A549 (cell line): ENCODE results near the gene OR10S1. TPM values are rescaled to one million over a fixed set of nuclear protein-coding genes. Genes with fewer than 3 reads are reported as not detected.

ENCODE experiments used
- ATAC-seq, 2 experiments: fragments of 200-7000 bp in 1 of 2; fragments of >200 bp in 1 of 2; cut with Nextera tagmentation in 1 of 2; cut with Tn5 transposase in 1 of 2; 3 replicates each; pipeline versions ENCODE4 v1.8.0 to v1.9.1; 2018 to 2020; ENCODE audit warnings: mild to moderate bottlenecking in 1 of 2, moderate library complexity in 1 of 2
- CTCF ChIA-PET: fragments of 300-600 bp; sonication (Branson Sonifier 250); formaldehyde crosslinking; extraction: SDS; loops from one replicate; lab custom pipeline; 2021; ENCODE audit warnings: antibody characterized with exemption, inconsistent platforms; lab: Yijun Ruan, JAX
- POLR2A ChIA-PET: fragments of 350-600 bp; formaldehyde crosslinking; extraction: SDS; loops from one replicate; lab custom pipeline; 2021; ENCODE audit warnings: antibody characterized with exemption, inconsistent platforms; lab: Yijun Ruan, JAX
- DNase-seq, 2 experiments: peaks; one replicate each; pipeline versions ENCODE4 v3.0.0 to v3.0.0-alpha.2; 2011 to 2016; ENCODE audit warnings: low read depth in 1 of 2, low spot score in 1 of 2
- FAIRE-seq: peaks from 2 replicates; lab custom pipeline; 2011; peaks lifted over from hg19 to GRCh38; lab: Jason Lieb, UNC
- H3K27ac ChIP-seq, 2 experiments: fragments of >200 bp; sonication (Bioruptor Twin); formaldehyde crosslinking; 3 replicates each; pipeline ENCODE4 v1.5.1; 2016 to 2017
- H3K4me1 ChIP-seq: fragments of >200 bp; sonication (Bioruptor Twin); formaldehyde crosslinking; 3 replicates; pipeline ENCODE4 v1.6.1; 2016
- H3K4me2 ChIP-seq: fragments of >200 bp; sonication (Bioruptor Twin); formaldehyde crosslinking; 3 replicates; pipeline ENCODE4 v1.6.1; 2016
- H3K4me3 ChIP-seq: fragments of >200 bp; sonication (Bioruptor Twin); formaldehyde crosslinking; 3 replicates; pipeline ENCODE4 v1.5.1; 2016
- H3K9me3 ChIP-seq: fragments of >200 bp; sonication (Bioruptor Twin); formaldehyde crosslinking; 3 replicates; pipeline ENCODE4 v1.6.1; 2016
- ATOH8 ChIP-seq: fragments of 250-450 bp; sonication (Bioruptor Pico); IDR thresholded peaks from 2 replicates; pipeline ENCODE4 v1.5.0; 2020; ENCODE audit warnings: low read depth, mild to moderate bottlenecking, moderate library complexity
- CBX2 ChIP-seq: fragments of 200-600 bp; sonication (generic); IDR thresholded peaks from 2 replicates; pipeline ENCODE4 v1.6.1; 2016; ENCODE audit warnings: low read depth, mild to moderate bottlenecking, borderline replicate concordance
- CEBPB ChIP-seq, 2 experiments: fragments of >200 bp in 1 of 2; sonication (Bioruptor Twin) in 1 of 2; formaldehyde crosslinking in 1 of 2; IDR thresholded peaks; 2 replicates each; pipeline ENCODE4 v1.6.1; 2012 to 2016
- CHD2 ChIP-seq: fragments of 150-350 bp; IDR thresholded peaks from 2 replicates; pipeline ENCODE4 v1.6.1; 2014; ENCODE audit warnings: low read length; ENCODE audit not compliant: partially characterized antibody
- EHF ChIP-seq: fragments of 250-450 bp; sonication (Bioruptor Pico); IDR thresholded peaks from 2 replicates; pipeline ENCODE4 v1.5.0; 2020; ENCODE audit warnings: mild to moderate bottlenecking
- ESRRA ChIP-seq: fragments of 150-350 bp; IDR thresholded peaks from 2 replicates; pipeline ENCODE4 v1.6.1; 2014; ENCODE audit warnings: mild to moderate bottlenecking, low read length, borderline replicate concordance
- FOSB ChIP-seq: fragments of 250-450 bp; sonication (Bioruptor Pico); IDR thresholded peaks from 2 replicates; pipeline ENCODE4 v1.5.0; 2020; ENCODE audit warnings: mild to moderate bottlenecking, moderate library complexity
- FOXS1 ChIP-seq: fragments of 250-450 bp; sonication (Bioruptor Pico); IDR thresholded peaks from 2 replicates; pipeline ENCODE4 v1.5.0; 2020; ENCODE audit warnings: mild to moderate bottlenecking, moderate library complexity
- HOXA7 ChIP-seq: fragments of 250-450 bp; sonication (Bioruptor Pico); IDR thresholded peaks from 2 replicates; pipeline ENCODE4 v1.5.0; 2020; ENCODE audit warnings: mild to moderate bottlenecking, moderate library complexity
- HOXB5 ChIP-seq: fragments of 250-450 bp; sonication (Bioruptor Pico); IDR thresholded peaks from 2 replicates; pipeline ENCODE4 v1.5.0; 2020; ENCODE audit warnings: mild to moderate bottlenecking, moderate library complexity
- JUNB ChIP-seq: fragments of >200 bp; sonication (Bioruptor Twin); formaldehyde crosslinking; IDR thresholded peaks from 2 replicates; pipeline ENCODE4 v1.6.1; 2016
- MYC ChIP-seq: IDR thresholded peaks from 2 replicates; pipeline ENCODE4 v1.6.1; 2012; ENCODE audit warnings: mild to moderate bottlenecking, inconsistent platforms, low read length, improper control_type of control experiment, borderline replicate concordance
- NR3C1 ChIP-seq: fragments of >200 bp; sonication (Bioruptor Twin); formaldehyde crosslinking; IDR thresholded peaks from 3 replicates; pipeline ENCODE4 v1.6.1; 2017
- RAD21 ChIP-seq, 2 experiments: fragments of >200 bp in 1 of 2; sonication (Bioruptor Twin) in 1 of 2; formaldehyde crosslinking in 1 of 2; IDR thresholded peaks in 1 of 2; conservative IDR thresholded peaks in 1 of 2; 2 replicates in 1 of 2; 3 replicates in 1 of 2; pipeline ENCODE4 v1.6.1; 2012 to 2018; ENCODE audit warnings: inconsistent platforms in 1 of 2
- RARB ChIP-seq: fragments of 250-450 bp; sonication (Bioruptor Pico); IDR thresholded peaks from 2 replicates; pipeline ENCODE4 v1.8.0; 2021; ENCODE audit warnings: mild to moderate bottlenecking, moderate library complexity
- RCOR1 ChIP-seq: fragments of 150-350 bp; IDR thresholded peaks from 2 replicates; pipeline ENCODE4 v1.6.1; 2014; ENCODE audit warnings: antibody characterized with exemption, low read length, low read depth
- RFX5 ChIP-seq: fragments of 450-650 bp; IDR thresholded peaks from 2 replicates; pipeline ENCODE4 v1.7.1; 2014; ENCODE audit warnings: antibody characterized with exemption, mild to moderate bottlenecking, moderate library complexity
- RNF2 ChIP-seq: fragments of 200-600 bp; sonication (generic); IDR thresholded peaks from 2 replicates; pipeline ENCODE4 v1.6.1; 2016; ENCODE audit warnings: low read depth, mild to moderate bottlenecking, antibody characterized with exemption, moderate library complexity, borderline replicate concordance
- TFCP2L1 ChIP-seq: fragments of 250-450 bp; sonication (Bioruptor Pico); IDR thresholded peaks from 2 replicates; pipeline ENCODE4 v1.5.0; 2021; ENCODE audit warnings: mild to moderate bottlenecking
- ZNF302 ChIP-seq: fragments of 250-450 bp; sonication (Bioruptor Pico); IDR thresholded peaks from 2 replicates; pipeline ENCODE4 v1.9.0; 2021; ENCODE audit warnings: inconsistent platforms, mild to moderate bottlenecking, moderate library complexity
- ZSCAN20 ChIP-seq: fragments of 250-450 bp; sonication (Bioruptor Pico); IDR thresholded peaks from 2 replicates; pipeline ENCODE4 v1.8.0; 2022; ENCODE audit warnings: mild to moderate bottlenecking, moderate library complexity
- WGBS: methylation state at CpG from one replicate; pipeline ENCODE4 v1.1.6; 2017; ENCODE audit errors: missing lambda C conversion rate; 5-methylcytosine and 5-hydroxymethylcytosine counted together
- polyA plus RNA-seq, 4 experiments: library from polyadenylated mRNA; depleted of rRNA in 3 of 4; stranded (reverse); fragments of >200 nt; fragmentation: RNase III in 1 of 4; extraction: RNeasy Plus Mini Kit Qiagen cat#74134 plus additional on column Dnase treatment in 1 of 4; gene quantifications; 2 replicates in 3 of 4; 3 replicates in 1 of 4; pipeline ENCODE4 v1.2.3, GENCODE V29; 2011 to 2017
- TF ChIP-seq, protein P1 (sequence below): IDR thresholded peaks from 2 replicates; pipeline ENCODE4 v1.6.1; 2012; ENCODE audit warnings: low read depth, borderline replicate concordance
- TF ChIP-seq, protein P2 (sequence below): fragments of 200-600 bp; sonication (generic); IDR thresholded peaks from 2 replicates; pipeline ENCODE4 v1.6.1; 2016; ENCODE audit warnings: antibody characterized with exemption, mild to moderate bottlenecking, moderate library complexity
- TF ChIP-seq, protein P3 (sequence below): fragments of >200 bp; sonication (Bioruptor Twin); formaldehyde crosslinking; IDR thresholded peaks from 3 replicates; pipeline ENCODE4 v1.6.1; 2016

The OR10S1 gene
- polyA plus RNA-seq, 2 of the 4 experiments (the other 2 are of a cell fraction), result not detected

GRCh38 chr11:124012697-124013096 lies 35.1 kb upstream of the OR10S1 start, which contains the start of gene OR10G4 (continued):
- TF ChIP-seq, protein P1, sequence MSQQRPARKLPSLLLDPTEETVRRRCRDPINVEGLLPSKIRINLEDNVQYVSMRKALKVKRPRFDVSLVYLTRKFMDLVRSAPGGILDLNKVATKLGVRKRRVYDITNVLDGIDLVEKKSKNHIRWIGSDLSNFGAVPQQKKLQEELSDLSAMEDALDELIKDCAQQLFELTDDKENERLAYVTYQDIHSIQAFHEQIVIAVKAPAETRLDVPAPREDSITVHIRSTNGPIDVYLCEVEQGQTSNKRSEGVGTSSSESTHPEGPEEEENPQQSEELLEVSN, result no peak
- TF ChIP-seq ATOH8 (CRISPR knock-in tag) (no peak), FOSB (CRISPR knock-in tag) (no peak), CEBPB (IDR thresholded peaks at IDR 0.05) (no peak), RFX5 (no peak), CHD2 (no peak)
- TF ChIP-seq, protein P2, sequence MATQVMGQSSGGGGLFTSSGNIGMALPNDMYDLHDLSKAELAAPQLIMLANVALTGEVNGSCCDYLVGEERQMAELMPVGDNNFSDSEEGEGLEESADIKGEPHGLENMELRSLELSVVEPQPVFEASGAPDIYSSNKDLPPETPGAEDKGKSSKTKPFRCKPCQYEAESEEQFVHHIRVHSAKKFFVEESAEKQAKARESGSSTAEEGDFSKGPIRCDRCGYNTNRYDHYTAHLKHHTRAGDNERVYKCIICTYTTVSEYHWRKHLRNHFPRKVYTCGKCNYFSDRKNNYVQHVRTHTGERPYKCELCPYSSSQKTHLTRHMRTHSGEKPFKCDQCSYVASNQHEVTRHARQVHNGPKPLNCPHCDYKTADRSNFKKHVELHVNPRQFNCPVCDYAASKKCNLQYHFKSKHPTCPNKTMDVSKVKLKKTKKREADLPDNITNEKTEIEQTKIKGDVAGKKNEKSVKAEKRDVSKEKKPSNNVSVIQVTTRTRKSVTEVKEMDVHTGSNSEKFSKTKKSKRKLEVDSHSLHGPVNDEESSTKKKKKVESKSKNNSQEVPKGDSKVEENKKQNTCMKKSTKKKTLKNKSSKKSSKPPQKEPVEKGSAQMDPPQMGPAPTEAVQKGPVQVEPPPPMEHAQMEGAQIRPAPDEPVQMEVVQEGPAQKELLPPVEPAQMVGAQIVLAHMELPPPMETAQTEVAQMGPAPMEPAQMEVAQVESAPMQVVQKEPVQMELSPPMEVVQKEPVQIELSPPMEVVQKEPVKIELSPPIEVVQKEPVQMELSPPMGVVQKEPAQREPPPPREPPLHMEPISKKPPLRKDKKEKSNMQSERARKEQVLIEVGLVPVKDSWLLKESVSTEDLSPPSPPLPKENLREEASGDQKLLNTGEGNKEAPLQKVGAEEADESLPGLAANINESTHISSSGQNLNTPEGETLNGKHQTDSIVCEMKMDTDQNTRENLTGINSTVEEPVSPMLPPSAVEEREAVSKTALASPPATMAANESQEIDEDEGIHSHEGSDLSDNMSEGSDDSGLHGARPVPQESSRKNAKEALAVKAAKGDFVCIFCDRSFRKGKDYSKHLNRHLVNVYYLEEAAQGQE, result no peak

DNA sequence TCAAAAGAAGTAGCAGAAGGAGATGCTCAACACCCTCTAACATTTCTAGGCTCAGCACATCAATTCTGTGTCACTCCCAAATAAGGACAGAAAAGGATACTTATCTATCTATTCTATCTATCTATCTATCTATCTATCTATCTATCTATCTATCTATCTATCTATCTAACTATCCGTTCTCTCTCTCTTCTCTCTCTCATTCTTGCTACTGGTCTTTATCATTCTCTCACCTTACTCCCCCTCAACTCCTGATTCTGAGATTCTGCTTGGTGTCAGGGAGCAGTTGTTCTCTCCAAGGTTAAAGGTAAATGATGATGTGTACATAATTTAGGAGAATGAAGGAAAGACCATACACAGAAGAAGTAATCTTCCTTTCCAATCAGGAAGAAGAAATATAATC lies 17.5 kb upstream of the OR10S1 start, which contains the start of gene OR10G6:
OR10G6 (minus strand) TSS at position 43 of the 400 bp plus-strand sequence; CDS start at position 43, 0 bp downstream.
- no peak for FAIRE-seq
- H3K9me3 ChIP-seq, result no peaks in the 10 kb centered on the region
- WGBS, result 0% methylated on average over 1 of the region's 1 CpG
- H3K4me3 ChIP-seq, result no peak within 1 kb of the TSS
- H3K4me2 ChIP-seq, result no peak within 1 kb of the TSS
- no peak for DNase-seq
- CTCF ChIA-PET, result no interaction called here
- no peak within 1 kb of the TSS for H3K27ac ChIP-seq
- no peak for ATAC-seq
- TF ChIP-seq RARB (no peak), EHF (no peak), RCOR1 (no peak), MYC (no peak), HOXB5 (no peak), TFCP2L1 (CRISPR knock-in tag) (no peak), RNF2 (no peak), ZSCAN20 (CRISPR knock-in tag) (no peak), CBX2 (no peak)
- TF ChIP-seq, protein P1, result no peak
- POLR2A ChIA-PET, result no interaction called here
- no peaks in the 10 kb centered on the region for H3K4me1 ChIP-seq

GRCh38 chr11:123979311-123979710 lies 1.7 kb upstream of the OR10S1 start:
- no peaks in the 10 kb centered on the region for H3K4me1 ChIP-seq
- H3K4me3 ChIP-seq, result no peak overlapping the region
- no peak overlapping the region for H3K4me2 ChIP-seq
- no peak overlapping the region for H3K27ac ChIP-seq
- no peak for ATAC-seq
- TF ChIP-seq HOXB5 (no peak), ESRRA (no peak), MYC (no peak), HOXA7 (CRISPR knock-in tag) (no peak), ATOH8 (CRISPR knock-in tag) (no peak), FOXS1 (CRISPR knock-in tag) (no peak), JUNB (no peak), ZNF302 (CRISPR knock-in tag) (no peak), NR3C1 (no peak), RAD21 (conservative IDR thresholded peaks at IDR 0.05 in 1 of 2, IDR thresholded peaks at IDR 0.05 in 1 of 2) (no peak), RNF2 (no peak)
- TF ChIP-seq, protein P3, sequence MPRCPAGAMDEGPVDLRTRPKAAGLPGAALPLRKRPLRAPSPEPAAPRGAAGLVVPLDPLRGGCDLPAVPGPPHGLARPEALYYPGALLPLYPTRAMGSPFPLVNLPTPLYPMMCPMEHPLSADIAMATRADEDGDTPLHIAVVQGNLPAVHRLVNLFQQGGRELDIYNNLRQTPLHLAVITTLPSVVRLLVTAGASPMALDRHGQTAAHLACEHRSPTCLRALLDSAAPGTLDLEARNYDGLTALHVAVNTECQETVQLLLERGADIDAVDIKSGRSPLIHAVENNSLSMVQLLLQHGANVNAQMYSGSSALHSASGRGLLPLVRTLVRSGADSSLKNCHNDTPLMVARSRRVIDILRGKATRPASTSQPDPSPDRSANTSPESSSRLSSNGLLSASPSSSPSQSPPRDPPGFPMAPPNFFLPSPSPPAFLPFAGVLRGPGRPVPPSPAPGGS, result no peak
- no peaks in the 10 kb centered on the region for H3K9me3 ChIP-seq
- WGBS, result 8% methylated on average over 2 of the region's 5 CpGs
- ChIA-PET CTCF (interaction anchor here (0.6 to 0.9 kb wide), 2 partner anchors 9 to 20 kb away, joined by 3 read pairs; no protein-coding TSS in a partner anchor), POLR2A (no interaction called here)
- no peak for DNase-seq
- FAIRE-seq, result no peak
